ENCODE results near the gene PLEKHG1.

Gene PLEKHG1

GRCh38 chr6:150631984-150632642 lies 32.4 kb downstream of the PLEKHG1 start:
- no peaks in the 10 kb centered on the region for H3K36me3 ChIP-seq (ENCODE audit: control insufficient read depth, insufficient read depth, low read length)
- TF ChIP-seq CTCF (IDR thresholded peaks at IDR 0.05; ENCODE audit: insufficient read depth, low read length, poor library complexity, severe bottlenecking) = no peak
- no peak overlapping the region; the same call in 1 of the 2 replicates for H3K4me3 ChIP-seq (replicated peaks; ENCODE audit: low read depth, low read length)
- H3K27me3 ChIP-seq (replicated peaks; ENCODE audit: control insufficient read depth, insufficient read depth, low read length) = no peaks in the 10 kb centered on the region; the same call in none of the 2 replicates
- DNase-seq (ENCODE audit: extremely low read depth, insufficient read length) = no peak

GRCh38 chr6:150632785-150633485 lies 33.2 kb downstream of the PLEKHG1 start:
- Histone ChIP-seq H3K4me3 (replicated peaks; ENCODE audit: low read depth, low read length) (peak overlapping the region; percentile 51), H3K36me3 (ENCODE audit: control insufficient read depth, insufficient read depth, low read length) (no peaks in the 10 kb centered on the region), H3K27me3 (replicated peaks; ENCODE audit: control insufficient read depth, insufficient read depth, low read length) (no peaks in the 10 kb centered on the region; the same call in none of the 2 replicates)
- DNase-seq (ENCODE audit: extremely low read depth, insufficient read length) = peak; percentile 41
- TF ChIP-seq CTCF (IDR thresholded peaks at IDR 0.05; ENCODE audit: insufficient read depth, low read length, poor library complexity, severe bottlenecking) = no peak

GRCh38 chr6:150633486-150633834 lies 33.8 kb downstream of the PLEKHG1 start:
- no peaks in the 10 kb centered on the region; the same call in none of the 2 replicates for H3K27me3 ChIP-seq (replicated peaks; ENCODE audit: control insufficient read depth, insufficient read depth, low read length)
- H3K36me3 ChIP-seq (ENCODE audit: control insufficient read depth, insufficient read depth, low read length) = no peaks in the 10 kb centered on the region
- H3K4me3 ChIP-seq (replicated peaks; ENCODE audit: low read depth, low read length) = peak overlapping the region; percentile 51
- no peak for DNase-seq (ENCODE audit: extremely low read depth, insufficient read length)
- no peak for TF ChIP-seq CTCF (IDR thresholded peaks at IDR 0.05; ENCODE audit: insufficient read depth, low read length, poor library complexity, severe bottlenecking)

GRCh38 chr6:150634176-150634963 lies 34.7 kb downstream of the PLEKHG1 start:
- Histone ChIP-seq H3K27me3 (replicated peaks; ENCODE audit: control insufficient read depth, insufficient read depth, low read length) (no peaks in the 10 kb centered on the region; the same call in none of the 2 replicates), H3K4me3 (replicated peaks; ENCODE audit: low read depth, low read length) (peak overlapping the region; percentile 51), H3K36me3 (ENCODE audit: control insufficient read depth, insufficient read depth, low read length) (no peaks in the 10 kb centered on the region)
- no peak for DNase-seq (ENCODE audit: extremely low read depth, insufficient read length)
- no peak for TF ChIP-seq CTCF (IDR thresholded peaks at IDR 0.05; ENCODE audit: insufficient read depth, low read length, poor library complexity, severe bottlenecking)

- no peak for DNase-seq (ENCODE audit: extremely low read depth, insufficient read length)
- Histone ChIP-seq H3K27me3 (replicated peaks; ENCODE audit: control insufficient read depth, insufficient read depth, low read length) (no peaks in the 10 kb centered on the region; the same call in none of the 2 replicates), H3K4me3 (replicated peaks; ENCODE audit: low read depth, low read length) (peak overlapping the region; percentile 11; the same call in 1 of the 2 replicates), H3K36me3 (ENCODE audit: control insufficient read depth, insufficient read depth, low read length) (no peaks in the 10 kb centered on the region)
- no peak for TF ChIP-seq CTCF (IDR thresholded peaks at IDR 0.05; ENCODE audit: insufficient read depth, low read length, poor library complexity, severe bottlenecking)
These were observed 35.2 kb downstream of the PLEKHG1 start for GRCh38 chr6:150634964-150635292.
